GM21528 (cell line): ENCODE results near the gene CACNA1G.

Experiments used
- ATAC-seq: cut with Tn5 transposase; IDR thresholded peaks from one replicate; pipeline ENCODE4 v1.9.1; 2021; ENCODE audit warnings: mild to moderate bottlenecking, moderate library complexity; ENCODE audit not compliant: unreplicated experiment, low FRiP score

Gene CACNA1G

GRCh38 chr17:50608700-50609379, 48.3 kb downstream of the CACNA1G start:
- no peak for ATAC-seq

DNA sequence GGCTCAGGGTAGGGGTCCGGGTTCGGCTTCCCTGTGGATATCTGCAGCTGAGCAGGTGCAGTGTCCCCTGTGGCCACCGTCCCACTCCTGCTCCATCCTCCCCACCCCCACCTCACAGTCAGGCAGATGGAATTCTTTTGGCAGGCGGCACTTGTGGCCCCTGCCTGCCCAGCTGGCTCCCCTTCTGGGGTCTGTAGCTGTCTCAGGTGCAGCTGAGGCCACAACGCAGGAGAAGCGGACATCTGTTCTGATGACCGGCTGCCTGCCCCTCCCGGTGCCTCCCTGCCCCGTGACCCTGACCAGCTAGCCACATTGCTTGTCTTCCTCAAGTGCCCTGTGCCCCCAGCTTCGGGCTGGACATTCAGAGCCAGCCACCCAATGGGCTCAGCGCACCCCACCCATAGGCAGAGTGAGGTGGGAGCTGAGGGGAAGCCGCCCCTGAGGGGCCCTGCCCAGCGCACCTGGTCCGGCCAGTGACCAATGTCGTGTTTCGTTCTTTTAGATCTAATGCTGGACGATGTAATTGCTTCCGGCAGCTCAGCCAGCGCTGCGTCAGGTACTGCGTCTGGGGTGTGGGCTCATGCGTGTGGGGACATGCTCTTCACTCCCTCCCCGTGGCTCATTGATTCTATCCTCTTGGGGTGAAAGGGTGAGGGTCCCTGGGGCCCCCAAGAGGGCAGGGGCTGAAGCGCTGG, 49.0 kb downstream of the CACNA1G start:
- no peak for ATAC-seq

- ATAC-seq = no peak
These were observed 51.1 kb downstream of the CACNA1G start for GRCh38 chr17:50611634-50612033.

DNA sequence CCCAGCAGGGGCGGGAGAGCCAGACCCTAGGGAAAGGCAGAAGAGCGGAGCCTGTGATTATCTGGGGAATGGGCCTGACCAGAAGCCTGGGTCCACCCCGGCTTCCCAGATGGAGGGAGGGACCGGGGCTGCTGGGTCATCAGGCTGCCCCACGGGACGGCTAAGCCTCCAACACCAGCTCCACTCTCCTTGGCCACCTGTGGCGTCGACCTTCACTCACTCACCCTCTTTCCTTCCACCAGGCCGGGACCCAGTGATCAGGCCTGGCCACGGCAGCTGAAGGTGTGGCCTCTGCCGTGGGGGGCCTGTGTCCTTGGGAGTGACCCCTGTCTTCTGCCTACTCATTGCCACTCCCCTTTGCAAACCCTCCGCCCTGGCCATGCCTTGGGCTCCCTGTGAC, 51.8 kb downstream of the CACNA1G start:
- ATAC-seq = no peak

DNA sequence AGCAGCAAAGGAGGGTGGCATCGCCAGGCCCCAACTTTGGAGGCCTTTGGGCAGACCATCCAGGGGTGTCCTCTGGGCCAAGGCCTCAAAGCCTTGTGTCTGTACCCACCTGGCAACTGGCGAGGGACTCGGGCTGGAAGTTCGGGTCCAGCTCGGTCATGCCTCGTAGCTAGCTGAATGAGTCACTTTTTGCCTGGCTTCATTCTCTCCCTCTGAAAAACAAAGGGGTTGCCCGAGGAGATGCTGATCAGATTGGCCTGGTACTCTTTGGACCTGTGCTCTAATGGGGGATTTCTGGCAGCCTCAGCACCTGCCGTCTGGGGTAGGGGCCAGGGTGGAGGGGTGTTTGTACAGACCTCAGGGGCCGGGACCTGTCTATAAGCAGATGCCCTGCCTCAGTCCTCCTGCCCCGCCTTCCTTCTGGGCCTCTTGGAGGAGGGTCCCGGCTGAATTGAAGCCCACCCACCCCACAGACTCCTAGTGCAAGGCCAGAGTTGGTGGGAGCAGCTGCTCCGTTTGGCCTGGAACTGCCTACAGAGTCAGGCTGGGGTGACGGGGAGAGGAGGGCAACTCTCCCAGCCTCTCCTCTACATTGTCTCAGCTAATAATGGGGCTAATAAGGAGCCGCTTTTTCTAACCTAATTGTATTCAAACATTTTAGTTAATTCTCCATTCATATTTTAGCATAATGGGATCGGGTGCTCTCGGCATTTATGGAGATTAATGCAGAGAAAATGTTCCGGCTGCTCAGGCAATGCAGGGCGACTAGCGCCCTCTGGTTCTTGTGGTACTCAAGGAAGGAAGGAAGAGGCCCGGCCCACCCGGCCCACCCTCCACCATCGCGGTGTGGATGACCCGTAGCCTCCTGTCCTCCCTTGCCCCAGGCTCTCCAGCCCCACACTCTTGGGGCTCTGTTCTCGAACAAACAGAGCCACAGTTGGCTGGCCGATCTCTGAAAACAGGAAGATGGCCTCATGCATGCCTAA, 52.8 kb downstream of the CACNA1G start:
- ATAC-seq = no peak

DNA sequence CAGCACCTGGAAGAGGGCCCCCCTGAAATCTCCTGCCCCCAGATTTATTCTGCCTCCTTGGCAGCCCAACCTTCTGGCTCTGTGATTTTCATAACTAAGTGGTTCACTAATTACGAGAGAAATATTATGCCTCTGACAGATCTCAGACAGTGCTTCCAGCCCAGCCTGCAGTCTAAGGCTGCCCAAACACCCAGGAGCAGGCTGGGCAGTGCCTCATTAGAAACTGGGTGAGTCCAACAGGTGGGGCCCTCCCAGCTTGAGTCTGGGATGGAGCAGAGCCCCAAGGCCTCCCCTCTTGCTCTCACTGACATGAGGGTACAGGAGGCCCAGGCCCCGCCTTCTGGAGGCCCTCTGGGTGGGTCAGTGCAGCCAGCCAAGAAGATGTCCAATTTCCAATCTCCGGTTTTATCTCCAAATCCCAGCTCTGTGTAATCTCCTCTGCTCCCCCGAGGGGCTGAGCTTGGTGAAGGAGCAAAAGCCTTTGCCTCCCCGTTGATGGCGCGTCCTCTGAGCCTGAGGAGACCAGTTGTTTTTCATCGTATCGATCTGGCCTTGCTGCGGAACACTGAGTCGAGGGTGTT, 54.0 kb downstream of the CACNA1G start:
- ATAC-seq = no peak

DNA sequence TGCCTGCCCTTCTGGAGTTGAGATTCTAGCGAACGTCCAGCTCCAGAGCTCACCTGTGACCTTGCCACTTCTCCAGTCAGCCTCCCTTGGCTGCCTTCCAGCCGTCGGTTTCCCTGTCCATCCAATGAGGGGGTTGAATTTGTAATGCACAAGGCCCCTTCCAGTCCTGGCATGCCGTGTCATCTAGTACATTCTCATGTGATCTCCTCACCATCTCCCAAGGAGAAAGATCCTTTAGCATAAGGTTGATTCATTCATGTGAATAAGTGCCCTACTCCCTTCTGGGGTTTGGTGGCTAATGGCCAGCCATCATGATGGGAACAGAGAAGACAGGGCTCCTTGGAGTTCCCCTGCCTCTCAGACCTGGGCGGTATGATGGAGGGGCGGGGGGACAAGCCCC, 55.3 kb downstream of the CACNA1G start:
- no peak for ATAC-seq

DNA sequence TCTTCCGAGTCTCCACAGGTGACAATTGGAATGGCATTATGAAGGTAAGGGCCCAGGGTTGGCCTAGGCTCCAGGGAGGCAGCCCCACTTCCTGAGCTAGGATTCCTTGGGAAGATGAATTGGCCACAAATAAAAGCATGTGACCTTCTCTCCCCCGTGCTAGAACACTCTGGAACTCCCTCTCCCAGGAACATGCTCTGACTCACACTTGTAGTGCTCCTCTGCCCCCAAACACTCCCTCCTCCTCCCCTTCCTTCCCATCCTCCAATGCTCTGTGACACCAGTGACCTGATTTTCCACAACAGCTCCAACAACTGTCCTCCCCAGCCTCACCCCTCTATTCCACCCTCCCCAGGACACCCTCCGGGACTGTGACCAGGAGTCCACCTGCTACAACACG, 57.8 kb downstream of the CACNA1G start:
- ATAC-seq = no peak

- no peak for ATAC-seq
These were observed 58.4 kb downstream of the CACNA1G start for GRCh38 chr17:50618941-50619340.

DNA sequence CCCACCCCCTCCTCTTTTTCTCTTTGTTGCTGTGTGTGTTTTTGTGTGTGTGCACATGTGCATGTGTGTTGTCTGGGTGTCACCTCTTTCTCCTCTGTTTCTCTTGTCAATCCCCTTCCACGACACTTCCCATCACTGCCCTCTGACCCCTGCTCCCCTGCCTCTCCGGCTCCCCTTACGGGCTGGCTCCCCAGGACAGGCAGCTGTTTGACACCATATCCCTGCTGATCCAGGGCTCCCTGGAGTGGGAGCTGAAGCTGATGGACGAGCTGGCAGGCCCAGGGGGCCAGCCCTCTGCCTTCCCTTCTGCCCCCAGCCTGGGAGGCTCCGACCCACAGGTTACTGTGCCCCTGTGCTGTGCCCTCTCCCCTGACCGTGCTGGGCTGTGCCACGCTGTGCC, 59.0 kb downstream of the CACNA1G start:
- ATAC-seq = no peak

GRCh38 chr17:50620237-50620636, 59.7 kb downstream of the CACNA1G start:
- no peak for ATAC-seq

- ATAC-seq = no peak
These were observed 60.3 kb downstream of the CACNA1G start for GRCh38 chr17:50620858-50621257.

GRCh38 chr17:50621574-50622031, 61.1 kb downstream of the CACNA1G start:
- ATAC-seq = no peak

DNA sequence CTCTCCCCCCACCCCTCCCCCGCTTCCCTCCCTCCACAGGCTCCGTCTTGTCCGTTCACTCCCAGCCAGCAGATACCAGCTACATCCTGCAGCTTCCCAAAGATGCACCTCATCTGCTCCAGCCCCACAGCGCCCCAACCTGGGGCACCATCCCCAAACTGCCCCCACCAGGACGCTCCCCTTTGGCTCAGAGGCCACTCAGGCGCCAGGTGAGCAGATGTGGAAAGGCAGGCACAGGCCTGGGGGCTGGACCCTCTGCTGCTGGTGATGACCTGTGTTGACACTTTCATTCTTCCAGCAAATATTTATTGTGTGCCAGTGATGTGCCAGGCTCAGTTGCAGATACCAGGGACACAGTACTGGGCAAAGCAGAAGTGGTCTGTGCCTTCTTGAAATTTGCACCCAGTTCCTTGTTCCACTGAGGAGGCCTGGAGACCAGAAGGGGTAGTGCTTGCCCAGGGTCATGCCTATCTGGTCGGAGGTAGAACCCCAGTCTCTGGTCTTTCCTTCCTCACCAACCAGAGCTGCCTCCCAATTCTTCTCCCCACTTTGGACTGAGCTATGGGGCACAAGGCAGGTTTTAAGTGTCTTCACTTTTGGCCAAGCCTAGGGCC, 63.9 kb downstream of the CACNA1G start:
- ATAC-seq = no peak

DNA sequence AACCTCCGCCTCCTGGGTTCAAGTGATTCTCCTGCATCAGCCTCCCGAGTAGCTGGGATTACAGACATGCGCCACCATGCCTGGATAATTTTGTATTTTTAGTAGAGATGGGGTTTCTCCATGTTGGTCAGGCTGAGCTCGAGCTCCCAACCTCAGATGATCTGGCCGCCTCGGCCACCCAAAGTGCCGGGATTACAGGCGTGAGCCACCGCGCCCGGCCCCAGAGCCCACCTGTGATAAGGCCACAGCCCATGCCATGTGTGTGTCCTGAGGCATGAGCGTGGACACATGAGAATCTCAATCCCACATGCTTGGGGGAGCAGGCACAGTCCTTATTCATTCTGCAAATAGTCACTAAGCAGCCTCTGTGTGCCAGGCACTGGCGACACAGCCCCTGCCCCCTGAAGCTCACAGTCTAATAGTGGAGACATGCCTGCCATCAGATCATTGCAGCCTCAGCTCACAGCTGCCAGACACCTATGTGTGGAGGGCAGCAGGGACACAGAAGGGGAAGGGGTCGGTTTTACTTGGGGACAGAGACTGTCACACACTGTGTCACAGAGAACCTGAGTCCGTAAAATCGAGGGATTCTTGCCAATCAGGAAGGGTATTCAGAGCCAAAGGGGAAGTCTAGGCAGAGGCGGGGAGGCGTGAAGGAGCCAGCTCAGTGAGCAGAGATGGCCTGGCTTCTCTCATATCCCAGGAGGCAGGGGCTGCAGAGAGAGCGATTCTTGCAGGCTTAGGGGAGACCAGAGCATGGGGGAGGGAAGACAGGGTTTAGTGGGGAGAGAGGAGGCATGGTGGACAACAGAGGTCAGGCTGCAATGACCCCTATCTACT, 64.7 kb downstream of the CACNA1G start:
- ATAC-seq = no peak

- ATAC-seq = no peak
These were observed 65.6 kb downstream of the CACNA1G start for GRCh38 chr17:50626037-50626574.

DNA sequence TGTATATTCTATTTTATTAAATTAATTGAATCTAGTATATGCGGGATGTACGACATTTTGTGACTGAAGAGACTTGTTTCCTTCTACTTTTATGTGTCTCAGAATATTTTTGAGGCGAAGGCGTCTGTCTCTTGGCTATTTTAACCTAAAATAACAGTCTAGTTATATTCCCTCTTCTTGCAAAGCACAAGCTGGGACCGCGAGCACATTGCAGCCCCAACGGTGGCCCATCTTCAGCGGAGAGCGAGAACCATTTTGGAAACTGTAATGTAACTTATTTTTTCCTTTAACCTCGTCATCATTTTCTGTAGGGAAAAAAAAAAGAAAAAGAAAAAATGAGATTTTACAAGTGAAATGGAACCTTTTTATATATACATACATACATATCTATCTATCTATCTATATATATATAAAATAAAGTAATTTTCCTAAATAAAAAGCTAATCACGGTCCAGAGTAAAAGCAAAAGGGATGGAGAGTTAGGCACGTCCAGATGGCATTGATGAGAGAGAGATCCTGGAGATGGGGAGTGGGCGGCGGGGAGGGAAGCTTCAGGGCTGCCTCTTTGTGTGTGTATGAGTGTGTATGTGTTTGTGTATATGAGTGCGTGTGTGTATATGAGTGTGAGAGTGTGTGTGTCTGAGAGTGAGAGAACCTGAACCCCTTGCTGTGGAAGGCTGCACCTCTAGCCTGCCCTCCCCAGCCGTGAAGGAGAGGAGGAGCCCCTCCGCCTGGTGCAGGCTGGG, 66.7 kb downstream of the CACNA1G start:
- ATAC-seq = no peak

DNA sequence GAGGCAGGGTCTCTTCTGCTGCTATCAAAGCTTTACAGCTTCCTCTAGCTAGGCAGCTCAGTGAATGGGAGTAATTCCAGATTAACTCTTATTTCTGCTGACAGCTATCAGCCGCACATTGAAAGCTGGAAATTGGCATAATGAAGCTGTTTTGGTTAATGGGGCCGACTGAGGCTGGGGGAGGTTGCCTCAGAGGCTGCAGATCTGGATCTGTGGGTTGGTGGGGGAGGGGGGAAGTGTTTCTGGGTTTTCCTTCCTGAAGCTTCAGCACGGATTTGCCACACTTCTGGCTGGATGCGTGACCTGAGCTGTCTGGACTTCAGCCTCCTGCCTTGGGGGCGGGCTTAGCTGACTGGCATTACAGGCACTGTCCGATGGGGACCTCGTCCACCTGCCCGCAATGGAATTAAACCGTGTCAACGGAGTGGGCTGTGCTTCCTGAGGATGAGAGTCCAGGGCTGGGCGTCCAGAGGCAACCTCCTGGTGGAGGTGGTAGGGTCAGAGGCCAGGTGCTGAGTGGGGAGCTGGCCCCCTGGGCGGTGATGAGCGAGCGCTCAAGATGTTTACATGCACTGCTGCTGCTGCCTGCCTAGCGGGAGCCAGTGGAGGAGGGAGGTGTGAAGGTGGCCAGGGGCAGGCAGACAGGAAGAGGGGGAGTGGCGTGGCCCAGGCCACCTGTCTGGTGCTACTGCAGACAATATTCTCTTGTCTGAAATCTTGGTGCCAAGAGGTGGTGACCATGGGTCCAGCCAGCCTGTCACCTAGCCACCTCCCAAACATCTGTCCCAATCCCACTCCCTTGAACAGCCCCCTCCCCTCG, 67.5 kb downstream of the CACNA1G start:
- no peak for ATAC-seq
